B cell (primary cell): ENCODE measurements around the gene ACSF2.

Source experiments
- CTCF ChIP-seq: fragments of 200-600 bp; IDR thresholded peaks from one replicate; pipeline ENCODE4 v1.8.0; 2022; ENCODE audit warnings: antibody characterized with exemption, mild to moderate bottlenecking
- EZH2 ChIP-seq: IDR thresholded peaks from 2 replicates; pipeline ENCODE4 v1.6.1; 2012; ENCODE audit warnings: borderline replicate concordance, low read depth, mild to moderate bottlenecking, moderate library complexity, low read length; ENCODE audit not compliant: insufficient read depth, poor library complexity, severe bottlenecking

- TF ChIP-seq CTCF (no peak), EZH2 (no peak)
These were observed 29.5 kb upstream of the ACSF2 start for GRCh38 chr17:50396261-50397110.
